ENCODE measurements around the gene FCN2.
"Not testable (repeated sequence)": the region's sequence is repeated elsewhere in the genome, so short reads cannot be mapped to it uniquely, and the experiment has no call there.

Gene FCN2

GRCh38 chr9:134847752-134848432 is 32.7 kb upstream of the FCN2 start:
- no peak for DNase-seq

GRCh38 chr9:134848504-134848903 is 32.1 kb upstream of the FCN2 start:
- no peak for DNase-seq

GRCh38 chr9:134850611-134851010 is 30.0 kb upstream of the FCN2 start:
- DNase-seq, result no peak

GRCh38 chr9:134851020-134851419 is 29.6 kb upstream of the FCN2 start:
- no peak for DNase-seq

GRCh38 chr9:134852906-134853654 is 27.5 kb upstream of the FCN2 start:
- DNase-seq, result no peak

- no peak for DNase-seq
Measured at GRCh38 chr9:134853893-134854292, 26.7 kb upstream of the FCN2 start.

- DNase-seq, result no peak
Measured at GRCh38 chr9:134854541-134854981, 26.0 kb upstream of the FCN2 start.

GRCh38 chr9:134855231-134855899 is 25.2 kb upstream of the FCN2 start:
- no peak for DNase-seq

GRCh38 chr9:134855900-134856377 is 24.7 kb upstream of the FCN2 start:
- DNase-seq, result no peak

GRCh38 chr9:134857451-134857850 is 23.2 kb upstream of the FCN2 start:
- DNase-seq, result not testable (repeated sequence)

GRCh38 chr9:134858051-134858841 is 22.4 kb upstream of the FCN2 start:
- no peak for DNase-seq

GRCh38 chr9:134860510-134860909 is 20.1 kb upstream of the FCN2 start:
- no peak for DNase-seq

GRCh38 chr9:134861595-134862334 is 18.8 kb upstream of the FCN2 start:
- DNase-seq, result no peak

- DNase-seq, result no peak
Measured at GRCh38 chr9:134863306-134863902, 17.2 kb upstream of the FCN2 start.

GRCh38 chr9:134863941-134864820 is 16.4 kb upstream of the FCN2 start:
- DNase-seq, result no peak

- DNase-seq, result no peak
Measured at GRCh38 chr9:134864821-134865190, 15.8 kb upstream of the FCN2 start.

- no peak for DNase-seq
Measured at GRCh38 chr9:134867917-134868750, 12.5 kb upstream of the FCN2 start.

GRCh38 chr9:134868751-134869553 is 11.7 kb upstream of the FCN2 start:
- no peak for DNase-seq
